ENCODE data around the gene EPB42. TPM values are rescaled to one million over a fixed set of nuclear protein-coding genes. Genes with fewer than 3 reads are reported as not detected.

Gene EPB42
- total RNA-seq, 1 experiment from 2014 or later = 0.10 TPM

GRCh38 chr15:43150191-43150929 is 70.5 kb downstream of the EPB42 start:
- H3K4me1 ChIP-seq (ENCODE audit: control insufficient read depth, insufficient read depth, low read length) = no peaks in the 10 kb centered on the region
- no peak overlapping the region for H3K27ac ChIP-seq (ENCODE audit: low read length)
- CTCF ChIA-PET = no interaction called here
- intact Hi-C loops (cut with micrococcal nuclease; ENCODE audit: unreplicated experiment) (no loop called here), in situ Hi-C loops (cut with HindIII; ENCODE audit: low pct_unique_long_range_greater_than_20kb, low sequenced_read_pairs) (no loop called here)
- peaks cover 11% of the 10 kb centered on the region; the same call in 1 of the 2 replicates for H3K36me3 ChIP-seq (ENCODE audit: control insufficient read depth, insufficient read depth, low read length)
- no TSS peak for BruUV-seq (replicated peaks)
- DNase-seq (ENCODE audit: low read depth, low spot score) = no peak
- H3K27me3 ChIP-seq (ENCODE audit: control insufficient read depth, insufficient read depth, low read length) = no peaks in the 10 kb centered on the region
- no peak for TF ChIP-seq CTCF (IDR thresholded peaks at IDR 0.05)
- no peak for TF ChIP-seq REST (IDR thresholded peaks at IDR 0.05; ENCODE audit: insufficient read depth in 1 of 2, low read depth in 2 of 2, low read length in 1 of 2)
- no peak for TF ChIP-seq SIN3A (IDR thresholded peaks at IDR 0.05; ENCODE audit: borderline replicate concordance, insufficient read depth, low read depth, low read length)
- TF ChIP-seq TCF7L2 (IDR thresholded peaks at IDR 0.05; ENCODE audit: low read depth, low read length) = no peak
- no peak for TF ChIP-seq POLR2AphosphoS5 (IDR thresholded peaks at IDR 0.05; ENCODE audit: low read depth, low read length)
- no peaks in the 10 kb centered on the region for H3K9me3 ChIP-seq (ENCODE audit: control insufficient read depth, insufficient read depth, low read depth, low read length)
- POLR2A ChIA-PET = no interaction called here
- no peak for ATAC-seq
- H3K4me3 ChIP-seq (ENCODE audit: low read depth in 2 of 2, low read length in 2 of 2) = no peak overlapping the region

Other genes starting within 250 kb of the EPB42 start
- gene UBR1, start 115.0 kb downstream of the EPB42 start, total RNA-seq (2021; ENCODE audit: unreplicated experiment) = 23.2 TPM
- 20.4 TPM for gene TMEM62, start 87.4 kb downstream of the EPB42 start, total RNA-seq (2021; ENCODE audit: unreplicated experiment)
- 62.5 TPM for gene CCNDBP1, start 35.6 kb downstream of the EPB42 start, total RNA-seq (2021; ENCODE audit: unreplicated experiment)
- not detected for gene TGM5, start 45.9 kb upstream of the EPB42 start, total RNA-seq (2021; ENCODE audit: unreplicated experiment)
- not detected for gene TGM7, start 81.2 kb upstream of the EPB42 start, total RNA-seq (2021; ENCODE audit: unreplicated experiment)
- 12.1 TPM for gene LCMT2, start 109.6 kb upstream of the EPB42 start, total RNA-seq (2021; ENCODE audit: unreplicated experiment)
- gene ZSCAN29, start 150.0 kb upstream of the EPB42 start, total RNA-seq (2021; ENCODE audit: unreplicated experiment) = 32.8 TPM
- 31.9 TPM for gene TUBGCP4, start 150.1 kb upstream of the EPB42 start, total RNA-seq (2021; ENCODE audit: unreplicated experiment)